HepG2 (cell line): ENCODE results near the gene PMM2. TPM values are rescaled to one million over a fixed set of nuclear protein-coding genes. Genes with fewer than 3 reads are reported as not detected.

Experiments
- CENPT ChIP-seq: sonication (generic); formaldehyde crosslinking; IDR thresholded peaks from 2 replicates; pipeline ENCODE4 v1.8.0; 2022; ENCODE audit warnings: low read depth, mild to moderate bottlenecking, moderate library complexity, missing genetic modification reagents
- HHEX ChIP-seq: IDR thresholded peaks from 2 replicates; pipeline ENCODE4 v1.6.1; 2016; ENCODE audit warnings: control low read depth
- MLLT10 ChIP-seq: sonication (generic); formaldehyde crosslinking; IDR thresholded peaks from 2 replicates; pipeline ENCODE4 v1.4.0; 2020; ENCODE audit warnings: missing genetic modification reagents
- ZC3H4 ChIP-seq: sonication (generic); formaldehyde crosslinking; IDR thresholded peaks from 2 replicates; pipeline ENCODE4 v1.4.0; 2020; ENCODE audit warnings: missing genetic modification reagents, borderline replicate concordance
- ZNF296 ChIP-seq: sonication (generic); formaldehyde crosslinking; conservative IDR thresholded peaks from 2 replicates; pipeline ENCODE4 v1.5.0; 2020; ENCODE audit warnings: mild to moderate bottlenecking, missing genetic modification reagents
- ZNF441 ChIP-seq: sonication (generic); formaldehyde crosslinking; IDR thresholded peaks from 2 replicates; pipeline ENCODE4 v1.7.0; 2021; ENCODE audit warnings: missing genetic modification reagents, borderline replicate concordance
- ZNF550 ChIP-seq: sonication (generic); formaldehyde crosslinking; IDR thresholded peaks from 2 replicates; pipeline ENCODE4 v1.4.0; 2020; ENCODE audit warnings: mild to moderate bottlenecking, missing genetic modification reagents, borderline replicate concordance
- ZNF607 ChIP-seq: sonication (generic); formaldehyde crosslinking; IDR thresholded peaks from 2 replicates; pipeline ENCODE4 v1.5.1; 2020; ENCODE audit warnings: missing genetic modification reagents, mild to moderate bottlenecking, borderline replicate concordance
- ZNF781 ChIP-seq: sonication (generic); formaldehyde crosslinking; IDR thresholded peaks from 2 replicates; pipeline ENCODE4 v1.5.1; 2020; ENCODE audit warnings: borderline replicate concordance, mild to moderate bottlenecking, missing genetic modification reagents; ENCODE audit errors: not compliant biosample characterization
- polyA plus RNA-seq, 8 experiments: library from polyadenylated mRNA; depleted of rRNA in 3 of 8; stranded (reverse) in 7 of 8; unstranded in 1 of 8; fragments of >200 nt; fragmentation: Illumina TruSeq in 4 of 8; extraction: Trizol in 4 of 8; gene quantifications; 2 replicates each; pipeline versions ENCODE4 v1.2.1 to v1.2.3, GENCODE V29; 2011 to 2016; ENCODE audit warnings: low read depth in 4 of 8, missing spikeins in 1 of 8, mixed read lengths in 1 of 8; ENCODE audit not compliant: insufficient read depth in 1 of 8
- total RNA-seq, 5 experiments: library from RNA; depleted of rRNA; stranded (reverse); fragments of >200 nt; fragmentation: Illumina TruSeq; extraction: Trizol; gene quantifications; 2 replicates each; pipeline ENCODE4 v1.2.3, GENCODE V29; 2016; ENCODE audit warnings: low read depth in 1 of 5
- TF ChIP-seq, protein P1 (sequence below): sonication (generic); formaldehyde crosslinking; IDR thresholded peaks from 2 replicates; pipeline ENCODE4 v1.5.0; 2020; ENCODE audit warnings: missing genetic modification reagents
- TF ChIP-seq, protein P2 (sequence below): sonication (generic); formaldehyde crosslinking; IDR thresholded peaks from 2 replicates; pipeline ENCODE4 v1.5.0; 2020; ENCODE audit warnings: mild to moderate bottlenecking, missing genetic modification reagents
- TF ChIP-seq, protein P3 (sequence below): sonication (generic); formaldehyde crosslinking; IDR thresholded peaks from 2 replicates; pipeline ENCODE4 v1.5.1; 2020; ENCODE audit warnings: mild to moderate bottlenecking, moderate library complexity, missing genetic modification reagents
- TF ChIP-seq, protein P4 (sequence below): sonication (generic); formaldehyde crosslinking; IDR thresholded peaks from 2 replicates; pipeline ENCODE4 v1.9.0; 2021; ENCODE audit warnings: missing genetic modification reagents, mild to moderate bottlenecking, borderline replicate concordance
- TF ChIP-seq, protein P5 (sequence below): sonication (generic); formaldehyde crosslinking; IDR thresholded peaks from 2 replicates; pipeline ENCODE4 v1.8.0; 2022; ENCODE audit warnings: missing genetic modification reagents, mild to moderate bottlenecking, borderline replicate concordance
- TF ChIP-seq, protein P6 (sequence below): sonication (generic); formaldehyde crosslinking; IDR thresholded peaks from 2 replicates; pipeline ENCODE4 v1.4.0; 2020; ENCODE audit warnings: low read depth, missing genetic modification reagents

PMM2 gene
- total and polyA plus RNA-seq, 2 of the 13 experiments (the other 11 are each of a cell fraction or from before 2014, with no cell fraction given), result 52.2 to 93.7 TPM

DNA sequence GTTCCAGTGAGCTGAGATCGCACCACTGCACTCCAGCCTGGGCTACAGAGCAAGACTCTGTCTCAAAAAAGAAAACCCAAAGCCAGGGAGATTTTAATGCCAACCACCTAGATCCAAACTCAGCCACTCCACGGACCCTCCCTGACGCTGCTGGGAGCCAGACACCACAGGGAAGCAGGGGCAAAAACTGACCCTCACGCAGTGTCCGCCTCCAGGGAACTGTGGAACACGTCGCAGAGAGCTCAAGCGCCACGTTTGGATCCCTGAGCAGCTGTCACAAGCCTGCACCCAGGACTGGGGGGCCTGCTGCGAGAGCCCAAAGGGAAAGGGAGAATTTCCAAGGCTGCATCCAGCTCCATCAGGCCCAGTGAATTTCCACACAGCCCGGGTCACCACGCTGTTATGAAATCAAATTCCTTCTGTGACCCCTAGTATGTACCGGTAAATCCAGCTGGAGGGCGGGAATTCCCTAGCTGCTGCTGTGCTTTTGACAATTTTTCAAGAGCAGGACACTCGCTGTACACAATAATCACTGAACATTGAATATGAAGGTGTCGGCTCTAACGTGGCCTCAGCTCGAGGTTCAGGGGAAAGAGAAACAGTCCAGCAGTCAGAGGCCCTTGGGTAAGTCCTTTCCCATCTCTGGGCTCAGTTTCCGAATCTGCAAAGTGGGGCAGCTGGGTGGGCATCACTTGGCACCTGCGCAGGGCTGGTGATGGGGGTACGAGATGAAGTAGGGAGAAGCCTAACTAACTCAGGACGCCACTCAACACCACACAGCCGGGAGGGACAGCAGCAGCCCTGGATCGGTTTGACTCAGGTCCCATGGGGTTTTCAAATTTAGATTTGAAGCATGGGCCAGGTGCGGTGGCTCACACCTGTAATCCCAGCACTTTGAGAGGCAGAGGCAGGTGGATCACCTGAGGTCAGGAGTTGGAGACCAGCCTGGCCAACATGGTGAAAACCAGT, 62.6 kb downstream of the PMM2 start (continued):
- TF ChIP-seq, protein P1, sequence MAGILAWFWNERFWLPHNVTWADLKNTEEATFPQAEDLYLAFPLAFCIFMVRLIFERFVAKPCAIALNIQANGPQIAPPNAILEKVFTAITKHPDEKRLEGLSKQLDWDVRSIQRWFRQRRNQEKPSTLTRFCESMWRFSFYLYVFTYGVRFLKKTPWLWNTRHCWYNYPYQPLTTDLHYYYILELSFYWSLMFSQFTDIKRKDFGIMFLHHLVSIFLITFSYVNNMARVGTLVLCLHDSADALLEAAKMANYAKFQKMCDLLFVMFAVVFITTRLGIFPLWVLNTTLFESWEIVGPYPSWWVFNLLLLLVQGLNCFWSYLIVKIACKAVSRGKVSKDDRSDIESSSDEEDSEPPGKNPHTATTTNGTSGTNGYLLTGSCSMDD (CRISPR knock-in tag), result no peak
- TF ChIP-seq, protein P2, sequence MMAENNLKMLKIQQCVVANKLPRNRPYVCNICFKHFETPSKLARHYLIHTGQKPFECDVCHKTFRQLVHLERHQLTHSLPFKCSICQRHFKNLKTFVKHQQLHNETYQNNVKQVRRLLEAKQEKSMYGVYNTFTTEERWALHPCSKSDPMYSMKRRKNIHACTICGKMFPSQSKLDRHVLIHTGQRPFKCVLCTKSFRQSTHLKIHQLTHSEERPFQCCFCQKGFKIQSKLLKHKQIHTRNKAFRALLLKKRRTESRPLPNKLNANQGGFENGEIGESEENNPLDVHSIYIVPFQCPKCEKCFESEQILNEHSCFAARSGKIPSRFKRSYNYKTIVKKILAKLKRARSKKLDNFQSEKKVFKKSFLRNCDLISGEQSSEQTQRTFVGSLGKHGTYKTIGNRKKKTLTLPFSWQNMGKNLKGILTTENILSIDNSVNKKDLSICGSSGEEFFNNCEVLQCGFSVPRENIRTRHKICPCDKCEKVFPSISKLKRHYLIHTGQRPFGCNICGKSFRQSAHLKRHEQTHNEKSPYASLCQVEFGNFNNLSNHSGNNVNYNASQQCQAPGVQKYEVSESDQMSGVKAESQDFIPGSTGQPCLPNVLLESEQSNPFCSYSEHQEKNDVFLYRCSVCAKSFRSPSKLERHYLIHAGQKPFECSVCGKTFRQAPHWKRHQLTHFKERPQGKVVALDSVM (CRISPR knock-in tag), result peak; percentile 37; the same call in 1 of the 2 replicates
- TF ChIP-seq, protein P3, sequence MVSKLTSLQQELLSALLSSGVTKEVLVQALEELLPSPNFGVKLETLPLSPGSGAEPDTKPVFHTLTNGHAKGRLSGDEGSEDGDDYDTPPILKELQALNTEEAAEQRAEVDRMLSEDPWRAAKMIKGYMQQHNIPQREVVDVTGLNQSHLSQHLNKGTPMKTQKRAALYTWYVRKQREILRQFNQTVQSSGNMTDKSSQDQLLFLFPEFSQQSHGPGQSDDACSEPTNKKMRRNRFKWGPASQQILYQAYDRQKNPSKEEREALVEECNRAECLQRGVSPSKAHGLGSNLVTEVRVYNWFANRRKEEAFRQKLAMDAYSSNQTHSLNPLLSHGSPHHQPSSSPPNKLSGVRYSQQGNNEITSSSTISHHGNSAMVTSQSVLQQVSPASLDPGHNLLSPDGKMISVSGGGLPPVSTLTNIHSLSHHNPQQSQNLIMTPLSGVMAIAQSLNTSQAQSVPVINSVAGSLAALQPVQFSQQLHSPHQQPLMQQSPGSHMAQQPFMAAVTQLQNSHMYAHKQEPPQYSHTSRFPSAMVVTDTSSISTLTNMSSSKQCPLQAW (CRISPR knock-in tag), result peak; percentile 88
- TF ChIP-seq ZNF296 (CRISPR knock-in tag) (no peak), CENPT (CRISPR knock-in tag) (no peak), ZNF550 (CRISPR knock-in tag) (no peak), MLLT10 (no peak), ZNF441 (CRISPR knock-in tag) (peak; percentile 49; the same call in 1 of the 2 replicates), ZNF781 (CRISPR knock-in tag) (no peak), HHEX (CRISPR knock-in tag) (no peak), ZC3H4 (CRISPR knock-in tag) (0 out of 2 replicates have a peak, but pooled peaks have one; percentile 77), ZNF607 (CRISPR knock-in tag) (no peak; the same call in 1 of the 2 replicates)
- TF ChIP-seq, protein P4, sequence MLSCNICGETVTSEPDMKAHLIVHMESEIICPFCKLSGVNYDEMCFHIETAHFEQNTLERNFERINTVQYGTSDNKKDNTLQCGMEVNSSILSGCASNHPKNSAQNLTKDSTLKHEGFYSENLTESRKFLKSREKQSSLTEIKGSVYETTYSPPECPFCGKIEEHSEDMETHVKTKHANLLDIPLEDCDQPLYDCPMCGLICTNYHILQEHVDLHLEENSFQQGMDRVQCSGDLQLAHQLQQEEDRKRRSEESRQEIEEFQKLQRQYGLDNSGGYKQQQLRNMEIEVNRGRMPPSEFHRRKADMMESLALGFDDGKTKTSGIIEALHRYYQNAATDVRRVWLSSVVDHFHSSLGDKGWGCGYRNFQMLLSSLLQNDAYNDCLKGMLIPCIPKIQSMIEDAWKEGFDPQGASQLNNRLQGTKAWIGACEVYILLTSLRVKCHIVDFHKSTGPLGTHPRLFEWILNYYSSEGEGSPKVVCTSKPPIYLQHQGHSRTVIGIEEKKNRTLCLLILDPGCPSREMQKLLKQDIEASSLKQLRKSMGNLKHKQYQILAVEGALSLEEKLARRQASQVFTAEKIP (CRISPR knock-in tag), result no peak
- TF ChIP-seq, protein P5, sequence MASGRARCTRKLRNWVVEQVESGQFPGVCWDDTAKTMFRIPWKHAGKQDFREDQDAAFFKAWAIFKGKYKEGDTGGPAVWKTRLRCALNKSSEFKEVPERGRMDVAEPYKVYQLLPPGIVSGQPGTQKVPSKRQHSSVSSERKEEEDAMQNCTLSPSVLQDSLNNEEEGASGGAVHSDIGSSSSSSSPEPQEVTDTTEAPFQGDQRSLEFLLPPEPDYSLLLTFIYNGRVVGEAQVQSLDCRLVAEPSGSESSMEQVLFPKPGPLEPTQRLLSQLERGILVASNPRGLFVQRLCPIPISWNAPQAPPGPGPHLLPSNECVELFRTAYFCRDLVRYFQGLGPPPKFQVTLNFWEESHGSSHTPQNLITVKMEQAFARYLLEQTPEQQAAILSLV (CRISPR knock-in tag), result peak; percentile 77; the same call in 1 of the 2 replicates
- TF ChIP-seq, protein P6, sequence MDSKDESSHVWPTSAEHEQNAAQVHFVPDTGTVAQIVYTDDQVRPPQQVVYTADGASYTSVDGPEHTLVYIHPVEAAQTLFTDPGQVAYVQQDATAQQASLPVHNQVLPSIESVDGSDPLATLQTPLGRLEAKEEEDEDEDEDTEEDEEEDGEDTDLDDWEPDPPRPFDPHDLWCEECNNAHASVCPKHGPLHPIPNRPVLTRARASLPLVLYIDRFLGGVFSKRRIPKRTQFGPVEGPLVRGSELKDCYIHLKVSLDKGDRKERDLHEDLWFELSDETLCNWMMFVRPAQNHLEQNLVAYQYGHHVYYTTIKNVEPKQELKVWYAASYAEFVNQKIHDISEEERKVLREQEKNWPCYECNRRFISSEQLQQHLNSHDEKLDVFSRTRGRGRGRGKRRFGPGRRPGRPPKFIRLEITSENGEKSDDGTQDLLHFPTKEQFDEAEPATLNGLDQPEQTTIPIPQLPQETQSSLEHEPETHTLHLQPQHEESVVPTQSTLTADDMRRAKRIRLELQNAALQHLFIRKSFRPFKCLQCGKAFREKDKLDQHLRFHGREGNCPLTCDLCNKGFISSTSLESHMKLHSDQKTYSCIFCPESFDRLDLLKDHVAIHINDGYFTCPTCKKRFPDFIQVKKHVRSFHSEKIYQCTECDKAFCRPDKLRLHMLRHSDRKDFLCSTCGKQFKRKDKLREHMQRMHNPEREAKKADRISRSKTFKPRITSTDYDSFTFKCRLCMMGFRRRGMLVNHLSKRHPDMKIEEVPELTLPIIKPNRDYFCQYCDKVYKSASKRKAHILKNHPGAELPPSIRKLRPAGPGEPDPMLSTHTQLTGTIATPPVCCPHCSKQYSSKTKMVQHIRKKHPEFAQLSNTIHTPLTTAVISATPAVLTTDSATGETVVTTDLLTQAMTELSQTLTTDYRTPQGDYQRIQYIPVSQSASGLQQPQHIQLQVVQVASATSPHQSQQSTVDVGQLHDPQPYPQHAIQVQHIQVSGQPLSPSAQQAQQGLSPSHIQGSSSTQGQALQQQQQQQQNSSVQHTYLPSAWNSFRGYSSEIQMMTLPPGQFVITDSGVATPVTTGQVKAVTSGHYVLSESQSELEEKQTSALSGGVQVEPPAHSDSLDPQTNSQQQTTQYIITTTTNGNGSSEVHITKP (CRISPR knock-in tag), result peak; percentile 45; the same call in 1 of the 2 replicates
